MV-4-11 (cell line): ENCODE results near the gene KCNH2.
A peak's percentile ranks its signal among the peaks of the same experiment; 100 is the strongest.

Experiments
- DNase-seq: peaks from one replicate; lab custom pipeline; 2025; lab: John Stamatoyannopoulos, UW

Gene KCNH2

GRCh38 chr7:150902078-150903033 is 75.8 kb downstream of the KCNH2 start:
- DNase-seq = no peak

- no peak for DNase-seq
Measured at GRCh38 chr7:150901160-150902035, 76.7 kb downstream of the KCNH2 start.

GRCh38 chr7:150900675-150901074 is 77.4 kb downstream of the KCNH2 start:
- no peak for DNase-seq

DNA sequence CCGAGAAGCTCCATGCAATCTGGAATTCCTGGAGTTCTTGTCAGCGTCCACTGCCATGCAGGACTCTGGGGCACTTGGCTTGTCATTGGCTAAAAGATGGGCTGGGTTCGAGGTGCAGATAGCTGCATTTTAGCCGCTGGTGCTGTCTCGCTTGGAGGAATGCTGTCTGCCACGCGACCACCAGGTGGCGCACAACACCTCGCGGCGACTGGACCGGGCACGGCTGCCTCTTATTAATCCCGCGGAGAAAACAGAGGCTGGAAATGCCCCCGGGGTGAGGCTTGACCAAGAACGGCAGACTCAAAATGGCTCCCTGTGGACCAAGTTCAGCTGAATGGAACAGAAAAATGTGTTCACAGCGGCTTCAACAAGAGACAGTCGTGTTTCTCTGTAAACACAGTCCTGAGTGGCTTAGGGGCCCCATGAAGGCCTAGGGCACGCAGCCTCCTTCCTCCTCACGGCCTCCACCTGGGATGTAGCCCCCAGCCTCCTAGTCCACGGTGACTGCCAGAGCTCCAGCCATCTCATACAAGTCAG is 79.6 kb downstream of the KCNH2 start:
- DNase-seq = peak; percentile 21

- DNase-seq = peak; percentile 34
Measured at GRCh38 chr7:150897502-150898474, 80.3 kb downstream of the KCNH2 start.

- DNase-seq = no peak
Measured at GRCh38 chr7:150896562-150897209, 81.4 kb downstream of the KCNH2 start.

GRCh38 chr7:150895809-150896208 is 82.3 kb downstream of the KCNH2 start:
- no peak for DNase-seq
